Measurements from ENCODE around the gene RABGAP1L.

DNA sequence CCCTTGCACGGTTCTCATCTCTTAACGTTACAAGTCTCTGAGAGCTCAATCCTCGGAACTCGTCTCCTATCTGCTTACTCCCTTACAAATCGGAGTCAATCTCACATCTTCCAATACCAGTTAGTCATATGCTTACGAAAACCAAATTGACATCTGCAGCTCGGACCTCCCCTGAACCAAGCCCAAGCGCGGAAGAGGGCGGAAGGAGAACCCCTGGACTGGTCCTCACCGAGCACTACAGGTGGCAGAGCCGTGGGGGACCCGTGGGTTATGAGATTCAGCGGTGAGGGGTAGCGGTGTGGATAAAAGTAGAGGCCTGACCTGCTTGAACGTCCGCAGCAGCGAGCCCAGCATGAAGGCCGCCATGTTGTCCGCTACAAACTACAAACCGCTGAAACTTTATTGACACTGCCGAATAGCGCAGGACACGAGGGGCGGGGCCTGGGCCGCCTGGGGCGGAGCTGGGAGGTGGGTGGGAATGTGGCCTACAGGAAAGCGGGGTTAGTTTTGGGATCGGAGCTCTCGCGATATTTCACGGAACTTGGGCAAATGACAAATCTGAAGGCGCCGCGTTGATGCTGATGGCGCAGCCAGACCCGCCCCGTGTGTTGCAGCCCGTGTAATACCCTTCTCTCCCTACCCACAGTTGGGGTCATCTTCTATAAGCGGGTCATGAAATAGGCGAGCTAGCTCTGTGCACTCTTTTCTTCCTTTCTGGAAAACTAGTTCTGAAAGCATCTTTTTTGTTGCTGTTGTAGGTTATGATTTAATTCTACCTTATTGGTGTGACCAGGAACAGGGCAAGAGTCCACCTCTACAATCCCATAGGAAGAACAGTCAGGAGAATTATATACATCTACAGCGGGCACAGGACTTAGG lies 864.0 kb downstream of the RABGAP1L start, which contains the start of gene MRPS14:
- TF ChIP-seq POLR2A (IDR thresholded peaks at IDR 0.05) = peak in 1 of 2 donors; percentile 61
- TF ChIP-seq, protein P1, sequence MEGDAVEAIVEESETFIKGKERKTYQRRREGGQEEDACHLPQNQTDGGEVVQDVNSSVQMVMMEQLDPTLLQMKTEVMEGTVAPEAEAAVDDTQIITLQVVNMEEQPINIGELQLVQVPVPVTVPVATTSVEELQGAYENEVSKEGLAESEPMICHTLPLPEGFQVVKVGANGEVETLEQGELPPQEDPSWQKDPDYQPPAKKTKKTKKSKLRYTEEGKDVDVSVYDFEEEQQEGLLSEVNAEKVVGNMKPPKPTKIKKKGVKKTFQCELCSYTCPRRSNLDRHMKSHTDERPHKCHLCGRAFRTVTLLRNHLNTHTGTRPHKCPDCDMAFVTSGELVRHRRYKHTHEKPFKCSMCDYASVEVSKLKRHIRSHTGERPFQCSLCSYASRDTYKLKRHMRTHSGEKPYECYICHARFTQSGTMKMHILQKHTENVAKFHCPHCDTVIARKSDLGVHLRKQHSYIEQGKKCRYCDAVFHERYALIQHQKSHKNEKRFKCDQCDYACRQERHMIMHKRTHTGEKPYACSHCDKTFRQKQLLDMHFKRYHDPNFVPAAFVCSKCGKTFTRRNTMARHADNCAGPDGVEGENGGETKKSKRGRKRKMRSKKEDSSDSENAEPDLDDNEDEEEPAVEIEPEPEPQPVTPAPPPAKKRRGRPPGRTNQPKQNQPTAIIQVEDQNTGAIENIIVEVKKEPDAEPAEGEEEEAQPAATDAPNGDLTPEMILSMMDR (IDR thresholded peaks at IDR 0.05) = no peak
